ENCODE measurements around the gene F7. TPM values are rescaled to one million over a fixed set of nuclear protein-coding genes. Genes with fewer than 3 reads are reported as not detected.

F7 gene
- total and polyA plus RNA-seq, 4 donors: 0.04 to 0.26 (median 0.14) TPM

DNA sequence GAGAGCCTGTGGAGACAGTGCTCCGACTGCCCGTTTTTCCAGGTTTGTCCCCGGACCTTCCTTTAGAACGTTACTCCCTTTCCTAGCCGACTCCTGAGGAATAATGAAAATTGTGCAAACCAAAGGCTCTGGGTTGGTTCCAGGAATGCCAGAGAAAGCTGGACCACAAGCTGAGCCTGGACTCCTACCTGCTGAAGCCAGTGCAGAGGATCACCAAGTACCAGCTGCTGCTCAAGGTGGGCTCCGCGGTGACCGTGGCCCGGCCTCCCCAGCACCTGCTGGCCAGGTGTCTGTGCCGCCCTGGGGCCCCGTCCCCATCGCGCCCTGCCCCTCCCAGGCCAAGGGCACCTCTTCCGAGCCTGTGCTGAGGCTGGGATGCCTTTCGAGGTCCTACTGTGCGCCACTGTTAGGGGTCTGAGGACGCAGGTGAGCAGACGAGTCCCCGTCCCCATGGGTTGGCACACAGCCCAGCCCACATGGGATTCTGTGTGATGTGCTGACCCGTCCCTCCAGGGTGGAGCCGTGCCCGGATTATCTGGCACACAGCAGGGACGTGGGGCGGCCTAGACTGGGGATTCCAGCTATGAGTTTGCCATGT, 20.5 kb upstream of the F7 start:
- Histone ChIP-seq H3K27ac (ENCODE audit: low read depth in 1 of 2, low read length in 1 of 2) (no peak overlapping the region), H3K9me3 (ENCODE audit: control insufficient read depth in 4 of 4, insufficient read depth in 3 of 4, low read length in 3 of 4) (no peaks in the 10 kb centered on the region), H3K4me1 (ENCODE audit: control insufficient read depth in 5 of 5, insufficient read depth in 5 of 5, low read length in 5 of 5) (peaks cover 0 to 3% (median 0%) of the 10 kb centered on the region in 5 donors), H3K9ac (ENCODE audit: insufficient read depth in 1 of 2, low read length in 2 of 2) (no peak overlapping the region), H3K4me3 (no peak overlapping the region), H3K36me3 (ENCODE audit: control insufficient read depth in 4 of 4, insufficient read depth in 4 of 4, low read length in 4 of 4) (peaks cover 0 to 23% (median 4%) of the 10 kb centered on the region in 4 donors), H3K27me3 (ENCODE audit: control insufficient read depth in 3 of 3, insufficient read depth in 3 of 3, low read length in 2 of 3) (no peaks in the 10 kb centered on the region)
- no peak for DNase-seq
- TF ChIP-seq, protein P1, sequence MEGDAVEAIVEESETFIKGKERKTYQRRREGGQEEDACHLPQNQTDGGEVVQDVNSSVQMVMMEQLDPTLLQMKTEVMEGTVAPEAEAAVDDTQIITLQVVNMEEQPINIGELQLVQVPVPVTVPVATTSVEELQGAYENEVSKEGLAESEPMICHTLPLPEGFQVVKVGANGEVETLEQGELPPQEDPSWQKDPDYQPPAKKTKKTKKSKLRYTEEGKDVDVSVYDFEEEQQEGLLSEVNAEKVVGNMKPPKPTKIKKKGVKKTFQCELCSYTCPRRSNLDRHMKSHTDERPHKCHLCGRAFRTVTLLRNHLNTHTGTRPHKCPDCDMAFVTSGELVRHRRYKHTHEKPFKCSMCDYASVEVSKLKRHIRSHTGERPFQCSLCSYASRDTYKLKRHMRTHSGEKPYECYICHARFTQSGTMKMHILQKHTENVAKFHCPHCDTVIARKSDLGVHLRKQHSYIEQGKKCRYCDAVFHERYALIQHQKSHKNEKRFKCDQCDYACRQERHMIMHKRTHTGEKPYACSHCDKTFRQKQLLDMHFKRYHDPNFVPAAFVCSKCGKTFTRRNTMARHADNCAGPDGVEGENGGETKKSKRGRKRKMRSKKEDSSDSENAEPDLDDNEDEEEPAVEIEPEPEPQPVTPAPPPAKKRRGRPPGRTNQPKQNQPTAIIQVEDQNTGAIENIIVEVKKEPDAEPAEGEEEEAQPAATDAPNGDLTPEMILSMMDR (IDR thresholded peaks at IDR 0.05; ENCODE audit: control extremely low read depth, extremely low read depth): no peak
- WGBS, 2 donors: 91% methylated on average over 24 of the region's 24 CpGs
- ATAC-seq (ENCODE audit: insufficient read depth, low FRiP score): no peak

DNA sequence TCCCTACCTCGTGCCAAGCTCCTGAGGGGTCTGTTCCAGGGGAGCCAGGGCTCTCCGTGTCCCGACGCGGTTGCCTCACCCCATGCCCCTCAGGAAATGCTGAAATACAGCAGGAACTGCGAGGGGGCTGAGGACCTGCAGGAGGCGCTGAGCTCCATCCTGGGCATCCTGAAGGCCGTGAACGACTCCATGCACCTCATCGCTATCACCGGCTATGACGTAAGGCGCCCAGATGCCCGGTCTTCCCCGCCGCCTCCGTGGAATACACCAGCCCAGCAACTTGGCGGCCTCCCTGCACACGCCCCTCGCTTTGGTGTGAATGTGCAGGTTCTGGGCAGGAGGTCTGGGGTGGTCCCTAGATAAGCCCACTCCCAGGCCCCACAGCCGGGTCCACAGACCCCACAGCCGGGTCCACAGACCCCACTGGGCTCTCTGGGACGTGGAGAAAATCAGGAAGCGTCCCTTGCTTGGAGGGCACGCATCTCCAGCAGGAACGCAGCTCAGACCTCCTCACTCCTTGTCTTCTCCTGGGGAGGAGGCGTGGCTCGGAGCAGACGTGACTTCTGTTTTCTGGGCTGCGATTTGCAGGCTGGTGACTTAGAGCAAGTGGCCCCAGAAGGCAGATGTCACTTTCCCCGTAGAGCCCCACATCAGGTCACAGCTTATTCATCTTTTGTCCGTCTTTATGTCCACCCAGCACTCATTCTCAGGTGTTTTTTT, 19.4 kb upstream of the F7 start:
- H3K27ac ChIP-seq (ENCODE audit: low read depth in 1 of 2, low read length in 1 of 2): no peak overlapping the region
- no peak overlapping the region for H3K4me3 ChIP-seq
- no peaks in the 10 kb centered on the region for H3K27me3 ChIP-seq (ENCODE audit: control insufficient read depth in 3 of 3, insufficient read depth in 3 of 3, low read length in 2 of 3)
- H3K9me3 ChIP-seq (ENCODE audit: control insufficient read depth in 4 of 4, insufficient read depth in 3 of 4, low read length in 3 of 4): no peaks in the 10 kb centered on the region
- 85 to 88% methylated on average over 32 of the region's 32 CpGs for WGBS, 2 donors
- peaks cover 0 to 23% (median 4%) of the 10 kb centered on the region in 4 donors for H3K36me3 ChIP-seq (ENCODE audit: control insufficient read depth in 4 of 4, insufficient read depth in 4 of 4, low read length in 4 of 4)
- ATAC-seq (ENCODE audit: insufficient read depth, low FRiP score) (no peak), DNase-seq (no peak)
- no peak overlapping the region for H3K9ac ChIP-seq (ENCODE audit: insufficient read depth in 1 of 2, low read length in 2 of 2)
- H3K4me1 ChIP-seq (ENCODE audit: control insufficient read depth in 5 of 5, insufficient read depth in 5 of 5, low read length in 5 of 5): peaks cover 0 to 3% (median 0%) of the 10 kb centered on the region in 5 donors
- TF ChIP-seq, protein P1 (IDR thresholded peaks at IDR 0.05; ENCODE audit: control extremely low read depth, extremely low read depth): no peak

DNA sequence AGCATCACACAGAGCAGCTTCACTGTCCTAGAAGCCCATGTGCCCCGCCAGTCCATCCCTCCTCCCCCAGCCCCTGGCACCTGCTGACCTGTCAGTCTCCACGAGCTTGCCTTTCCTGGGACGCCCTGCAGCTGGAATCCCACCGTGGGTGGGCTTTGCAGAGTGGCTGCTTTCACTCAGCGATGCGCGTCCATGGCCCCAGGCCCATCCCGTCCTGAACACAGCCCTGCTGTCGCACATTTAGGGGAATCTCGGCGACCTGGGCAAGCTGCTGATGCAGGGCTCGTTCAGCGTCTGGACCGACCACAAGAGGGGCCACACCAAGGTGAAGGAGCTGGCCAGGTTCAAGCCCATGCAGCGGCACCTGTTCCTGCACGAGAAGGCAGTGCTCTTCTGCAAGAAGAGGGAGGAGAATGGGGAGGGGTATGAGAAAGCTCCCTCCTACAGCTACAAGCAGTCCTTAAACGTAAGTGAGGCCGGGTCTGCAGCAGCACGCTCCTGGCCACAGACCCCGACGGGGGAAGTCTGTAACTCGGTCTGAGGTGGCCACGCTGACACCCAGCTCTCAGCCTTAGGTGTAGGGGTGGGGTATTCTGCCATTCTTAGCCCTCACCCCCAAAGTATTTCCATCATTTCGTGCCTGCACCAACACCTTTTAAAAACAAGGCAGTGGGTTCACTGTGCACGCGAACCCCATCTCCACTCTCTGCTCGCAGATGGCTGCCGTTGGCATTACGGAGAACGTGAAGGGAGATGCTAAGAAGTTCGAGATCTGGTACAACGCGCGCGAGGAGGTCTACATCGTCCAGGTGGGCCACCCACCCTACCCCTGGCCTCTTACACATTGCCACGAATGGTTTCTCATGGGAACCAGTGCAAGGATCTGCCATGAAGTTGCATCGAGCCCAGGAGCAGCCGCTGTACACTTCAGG, 18.3 kb upstream of the F7 start:
- TF ChIP-seq, protein P1 (IDR thresholded peaks at IDR 0.05; ENCODE audit: control extremely low read depth, extremely low read depth): no peak
- no peak for DNase-seq
- no peaks in the 10 kb centered on the region for H3K27me3 ChIP-seq (ENCODE audit: control insufficient read depth in 3 of 3, insufficient read depth in 3 of 3, low read length in 2 of 3)
- H3K9ac ChIP-seq (ENCODE audit: insufficient read depth in 1 of 2, low read length in 2 of 2): no peak overlapping the region
- no peaks in the 10 kb centered on the region for H3K9me3 ChIP-seq (ENCODE audit: control insufficient read depth in 4 of 4, insufficient read depth in 3 of 4, low read length in 3 of 4)
- WGBS, 2 donors: 92 to 94% methylated on average over 39 of the region's 39 CpGs
- no peak overlapping the region for H3K4me3 ChIP-seq
- no peak overlapping the region for H3K27ac ChIP-seq (ENCODE audit: low read depth in 1 of 2, low read length in 1 of 2)
- H3K4me1 ChIP-seq (ENCODE audit: control insufficient read depth in 5 of 5, insufficient read depth in 5 of 5, low read length in 5 of 5): peaks cover 0 to 3% (median 0%) of the 10 kb centered on the region in 5 donors
- peaks cover 0 to 20% (median 4%) of the 10 kb centered on the region in 4 donors for H3K36me3 ChIP-seq (ENCODE audit: control insufficient read depth in 4 of 4, insufficient read depth in 4 of 4, low read length in 4 of 4)
- no peak for ATAC-seq (ENCODE audit: insufficient read depth, low FRiP score)
